NCI-H187 (cell line): ENCODE measurements around the gene IL20RB.

Experiments used
- DNase-seq, 2 experiments: peaks; one replicate each; lab custom pipeline; 2025; lab: John Stamatoyannopoulos, UW

The IL20RB gene

DNA sequence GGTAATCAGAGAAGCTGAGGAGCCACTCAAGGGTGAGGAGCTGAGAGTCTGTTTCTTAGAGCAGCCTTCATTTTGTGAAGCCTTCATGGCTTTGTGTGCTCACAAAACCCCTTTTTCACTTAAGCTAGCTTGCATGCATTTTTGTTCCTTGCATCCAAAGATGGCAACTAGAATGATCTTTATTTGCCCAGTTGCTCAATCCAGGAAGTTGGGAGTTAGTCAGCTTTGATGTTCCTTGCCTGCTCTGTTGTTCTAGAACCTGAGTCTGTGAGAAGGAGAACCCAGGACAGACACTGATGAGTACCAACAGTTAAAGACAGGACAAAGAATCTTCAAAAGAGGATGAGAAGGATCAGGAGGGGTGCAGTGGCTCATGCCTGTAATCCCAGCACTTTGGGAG is 81.8 kb downstream of the IL20RB start:
- no peak for DNase-seq

DNA sequence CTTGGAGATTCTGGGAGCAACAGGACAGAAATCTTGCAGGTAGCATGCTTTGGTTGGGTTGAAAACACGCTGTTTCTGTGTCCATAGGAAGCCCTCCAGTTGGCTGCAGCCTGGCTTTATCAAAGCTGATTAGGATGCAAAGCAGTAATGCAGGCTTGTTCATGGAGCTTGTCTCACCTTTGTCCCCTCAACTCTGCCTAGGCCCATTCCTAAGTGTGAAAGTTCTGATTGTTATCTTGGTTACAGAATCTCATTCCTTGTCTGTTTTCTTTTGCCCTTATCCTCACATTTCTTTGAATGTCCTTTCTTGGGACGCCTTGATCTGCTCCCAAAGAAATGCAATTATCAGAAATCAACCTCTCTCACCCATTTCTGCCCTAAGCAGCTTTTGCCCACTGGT is 83.5 kb downstream of the IL20RB start:
- DNase-seq = no peak

DNA sequence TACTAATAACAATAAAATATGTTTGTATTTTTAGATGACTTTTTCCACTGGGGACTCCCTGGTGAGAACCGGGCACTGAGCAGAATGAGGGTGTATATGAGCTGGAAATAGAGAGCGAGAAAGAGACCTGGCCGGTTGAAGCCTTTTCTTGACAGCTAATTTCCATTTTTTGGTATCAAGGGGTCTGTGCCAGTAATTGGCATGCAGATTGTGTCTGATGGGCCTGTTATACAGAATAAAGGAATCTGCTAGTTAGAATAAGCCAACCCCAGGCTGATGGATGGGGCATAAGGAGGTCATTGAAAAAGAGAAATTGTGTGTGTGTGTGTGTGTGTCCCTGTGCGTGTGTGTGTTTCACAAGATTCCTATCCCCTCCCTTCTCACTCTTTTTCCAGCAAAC is 83.9 kb downstream of the IL20RB start:
- DNase-seq = no peak

DNA sequence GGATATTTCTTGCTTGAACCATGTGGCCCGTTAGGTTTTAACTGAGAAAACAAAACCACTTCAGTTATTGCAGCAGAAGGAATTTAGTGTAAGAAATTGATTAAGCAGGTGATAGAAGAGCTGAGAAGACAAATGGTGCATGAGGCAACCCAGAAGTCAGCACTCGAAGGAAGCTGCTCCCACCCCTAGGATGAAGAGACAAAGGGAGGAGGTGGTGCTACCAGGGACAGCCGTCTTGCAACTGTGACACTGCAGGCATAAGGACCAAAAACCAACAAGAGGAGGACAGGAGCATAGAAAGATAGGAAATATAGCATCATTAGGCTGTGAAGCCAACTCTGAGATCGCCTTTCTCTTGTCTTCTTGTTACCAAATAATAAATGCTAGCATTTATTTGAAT is 89.0 kb downstream of the IL20RB start:
- no peak for DNase-seq

DNA sequence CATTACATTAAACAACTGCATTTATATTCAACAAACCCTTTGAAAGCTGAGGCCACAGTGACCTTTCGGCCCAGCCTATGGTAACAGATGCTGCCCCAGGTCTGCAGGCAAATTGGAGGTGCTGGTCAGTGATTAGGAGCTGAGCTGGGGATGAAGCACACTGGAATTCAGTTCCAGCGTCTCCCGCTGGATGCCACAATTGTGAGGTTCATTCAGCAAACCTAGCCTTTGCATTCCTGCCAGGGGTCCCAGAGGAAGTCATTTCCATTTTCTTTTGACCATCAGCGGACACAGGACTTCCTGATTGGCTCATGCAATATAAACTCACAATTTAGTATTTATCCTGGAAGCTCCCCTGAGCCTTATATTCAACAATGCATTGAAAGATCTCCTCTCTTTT is 89.5 kb downstream of the IL20RB start:
- no peak for DNase-seq

DNA sequence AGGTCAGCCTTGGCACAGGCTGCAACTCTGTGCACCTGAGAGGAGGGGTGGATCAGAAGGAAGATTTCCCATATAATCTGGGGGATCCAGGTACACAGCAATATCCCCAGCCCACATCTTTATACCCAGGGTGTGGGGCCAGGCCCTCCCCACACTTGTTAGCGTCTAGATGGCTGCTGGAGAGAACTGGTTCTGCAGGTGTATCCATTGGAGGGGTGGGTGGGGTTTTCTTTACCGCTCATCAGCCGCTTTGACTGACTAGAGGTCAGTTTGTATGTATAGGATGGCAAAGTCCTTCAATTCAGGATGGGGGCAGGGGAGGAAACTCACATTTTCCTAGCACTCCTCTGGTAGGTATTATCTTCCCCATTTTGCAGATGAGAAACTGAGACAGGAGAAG is 92.5 kb downstream of the IL20RB start:
- DNase-seq = no peak

DNA sequence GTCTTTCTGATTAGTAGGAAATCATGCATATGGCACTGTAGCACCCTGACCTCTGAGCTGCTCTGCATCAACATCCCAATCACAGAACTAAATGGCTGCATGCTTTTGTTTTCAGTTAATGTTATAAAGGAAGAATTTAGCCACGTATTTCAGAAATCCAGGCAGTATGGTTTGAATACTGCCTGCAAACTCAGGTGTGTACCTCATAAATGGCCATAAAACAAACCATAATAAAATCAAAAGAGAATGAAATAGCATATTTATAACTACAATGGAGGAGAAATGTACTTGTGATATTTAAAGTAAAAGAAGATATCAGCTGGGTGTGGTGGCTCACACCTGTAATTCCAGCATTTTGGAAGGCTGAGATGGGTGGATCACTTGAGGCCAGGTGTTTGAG is 94.5 kb downstream of the IL20RB start:
- no peak for DNase-seq
